ENCODE measurements around the gene CLN3. TPM values are rescaled to one million over a fixed set of nuclear protein-coding genes. Genes with fewer than 3 reads are reported as not detected.

The CLN3 gene
- total and polyA plus RNA-seq, 2 of the 13 experiments (the other 11 are each of a cell fraction or from before 2014, with no cell fraction given): 23.4 to 46.8 TPM

- TF ChIP-seq USF2 (IDR thresholded peaks at IDR 0.05; ENCODE audit: low read depth, low read length) (peak; percentile 100), USF2 (CRISPR knock-in tag; IDR thresholded peaks at IDR 0.05; ENCODE audit: borderline replicate concordance) (peak; percentile 99; the same call in 1 of the 2 replicates), ZFYVE20 (CRISPR knock-in tag; IDR thresholded peaks at IDR 0.05; ENCODE audit: borderline replicate concordance, low read depth) (no peak), ZNF441 (CRISPR knock-in tag; IDR thresholded peaks at IDR 0.05; ENCODE audit: borderline replicate concordance) (no peak), POLR2G (IDR thresholded peaks at IDR 0.05; ENCODE audit: low read depth, low read length) (peak; percentile 58; the same call in 1 of the 2 replicates), KLF15 (CRISPR knock-in tag; IDR thresholded peaks at IDR 0.05; ENCODE audit: borderline replicate concordance) (0 out of 2 replicates have a peak, but pooled peaks have one; percentile 62), ZNF644 (CRISPR knock-in tag; IDR thresholded peaks at IDR 0.05; ENCODE audit: low read depth) (no peak), ZNF557 (CRISPR knock-in tag; IDR thresholded peaks at IDR 0.05) (no peak), ZNF775 (CRISPR knock-in tag; IDR thresholded peaks at IDR 0.05; ENCODE audit: borderline replicate concordance) (no peak), MLLT10 (CRISPR knock-in tag; IDR thresholded peaks at IDR 0.05) (no peak), ZNF17 (CRISPR knock-in tag; IDR thresholded peaks at IDR 0.05) (no peak), FOXP1 (IDR thresholded peaks at IDR 0.05) (no peak), FOXP1 (CRISPR knock-in tag; IDR thresholded peaks at IDR 0.05) (peak; percentile 43; the same call in 1 of the 2 replicates), ZNF724P (CRISPR knock-in tag; IDR thresholded peaks at IDR 0.05; ENCODE audit: borderline replicate concordance) (peak; percentile 28; the same call in 1 of the 2 replicates), SNAPC4 (CRISPR knock-in tag; IDR thresholded peaks at IDR 0.05) (no peak), ZNF264 (CRISPR knock-in tag; IDR thresholded peaks at IDR 0.05) (peak; percentile 11; the same call in 1 of the 2 replicates), CEBPG (CRISPR knock-in tag; IDR thresholded peaks at IDR 0.05) (no peak), ZNF329 (CRISPR knock-in tag; IDR thresholded peaks at IDR 0.05; ENCODE audit: low read depth) (no peak)
- TF ChIP-seq, protein P1, sequence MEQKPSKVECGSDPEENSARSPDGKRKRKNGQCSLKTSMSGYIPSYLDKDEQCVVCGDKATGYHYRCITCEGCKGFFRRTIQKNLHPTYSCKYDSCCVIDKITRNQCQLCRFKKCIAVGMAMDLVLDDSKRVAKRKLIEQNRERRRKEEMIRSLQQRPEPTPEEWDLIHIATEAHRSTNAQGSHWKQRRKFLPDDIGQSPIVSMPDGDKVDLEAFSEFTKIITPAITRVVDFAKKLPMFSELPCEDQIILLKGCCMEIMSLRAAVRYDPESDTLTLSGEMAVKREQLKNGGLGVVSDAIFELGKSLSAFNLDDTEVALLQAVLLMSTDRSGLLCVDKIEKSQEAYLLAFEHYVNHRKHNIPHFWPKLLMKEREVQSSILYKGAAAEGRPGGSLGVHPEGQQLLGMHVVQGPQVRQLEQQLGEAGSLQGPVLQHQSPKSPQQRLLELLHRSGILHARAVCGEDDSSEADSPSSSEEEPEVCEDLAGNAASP (CRISPR knock-in tag; IDR thresholded peaks at IDR 0.05; ENCODE audit: borderline replicate concordance): 0 out of 2 replicates have a peak, but pooled peaks have one; percentile 30
- TF ChIP-seq, protein P2, sequence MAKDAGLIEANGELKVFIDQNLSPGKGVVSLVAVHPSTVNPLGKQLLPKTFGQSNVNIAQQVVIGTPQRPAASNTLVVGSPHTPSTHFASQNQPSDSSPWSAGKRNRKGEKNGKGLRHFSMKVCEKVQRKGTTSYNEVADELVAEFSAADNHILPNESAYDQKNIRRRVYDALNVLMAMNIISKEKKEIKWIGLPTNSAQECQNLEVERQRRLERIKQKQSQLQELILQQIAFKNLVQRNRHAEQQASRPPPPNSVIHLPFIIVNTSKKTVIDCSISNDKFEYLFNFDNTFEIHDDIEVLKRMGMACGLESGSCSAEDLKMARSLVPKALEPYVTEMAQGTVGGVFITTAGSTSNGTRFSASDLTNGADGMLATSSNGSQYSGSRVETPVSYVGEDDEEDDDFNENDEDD (CRISPR knock-in tag; IDR thresholded peaks at IDR 0.05; ENCODE audit: borderline replicate concordance): peak; percentile 68; the same call in 1 of the 2 replicates
Measured at GRCh38 chr16:28491970-28492474, at the start of gene CLN3 (continued).

All from HepG2 (cell line).